ENCODE measurements around the gene HERC2.

GRCh38 chr15:28101201-28101600, 220.8 kb downstream of the HERC2 start:
- TF ChIP-seq, protein P1, sequence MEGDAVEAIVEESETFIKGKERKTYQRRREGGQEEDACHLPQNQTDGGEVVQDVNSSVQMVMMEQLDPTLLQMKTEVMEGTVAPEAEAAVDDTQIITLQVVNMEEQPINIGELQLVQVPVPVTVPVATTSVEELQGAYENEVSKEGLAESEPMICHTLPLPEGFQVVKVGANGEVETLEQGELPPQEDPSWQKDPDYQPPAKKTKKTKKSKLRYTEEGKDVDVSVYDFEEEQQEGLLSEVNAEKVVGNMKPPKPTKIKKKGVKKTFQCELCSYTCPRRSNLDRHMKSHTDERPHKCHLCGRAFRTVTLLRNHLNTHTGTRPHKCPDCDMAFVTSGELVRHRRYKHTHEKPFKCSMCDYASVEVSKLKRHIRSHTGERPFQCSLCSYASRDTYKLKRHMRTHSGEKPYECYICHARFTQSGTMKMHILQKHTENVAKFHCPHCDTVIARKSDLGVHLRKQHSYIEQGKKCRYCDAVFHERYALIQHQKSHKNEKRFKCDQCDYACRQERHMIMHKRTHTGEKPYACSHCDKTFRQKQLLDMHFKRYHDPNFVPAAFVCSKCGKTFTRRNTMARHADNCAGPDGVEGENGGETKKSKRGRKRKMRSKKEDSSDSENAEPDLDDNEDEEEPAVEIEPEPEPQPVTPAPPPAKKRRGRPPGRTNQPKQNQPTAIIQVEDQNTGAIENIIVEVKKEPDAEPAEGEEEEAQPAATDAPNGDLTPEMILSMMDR (IDR thresholded peaks at IDR 0.05; ENCODE audit: borderline replicate concordance, extremely low read depth, low read length, poor library complexity, severe bottlenecking), result no peak
- no peak for TF ChIP-seq EZH2 (IDR thresholded peaks at IDR 0.05; ENCODE audit: borderline replicate concordance, low read depth, low read length, severe bottlenecking)

Data from DND-41 (cell line).